WTC11 (cell line): ENCODE results near the gene GRK2.
A peak's percentile ranks its signal among the peaks of the same experiment; 100 is the strongest.

ENCODE experiments used
- CBFB ChIP-seq: sonication (generic); formaldehyde crosslinking; IDR thresholded peaks from 2 replicates; pipeline ENCODE4 v1.8.1; 2022; ENCODE audit warnings: mild to moderate bottlenecking, low read depth, missing genetic modification reagents
- CDX4 ChIP-seq: fragments of 250-450 bp; sonication (Bioruptor Pico); IDR thresholded peaks from 2 replicates; pipeline ENCODE4 v1.9.0; 2021; ENCODE audit warnings: moderate library complexity, mild to moderate bottlenecking, inconsistent platforms, borderline replicate concordance
- CREM ChIP-seq: sonication (generic); formaldehyde crosslinking; IDR thresholded peaks from 2 replicates; pipeline ENCODE4 v1.8.1; 2022; ENCODE audit warnings: mild to moderate bottlenecking, missing genetic modification reagents, moderate library complexity
- CTCF ChIP-seq: fragments of 200-600 bp; IDR thresholded peaks from 2 replicates; pipeline ENCODE4 v1.8.0; 2022; ENCODE audit warnings: antibody characterized with exemption
- FOXP1 ChIP-seq: sonication (generic); formaldehyde crosslinking; IDR thresholded peaks from 2 replicates; pipeline ENCODE4 v1.8.0; 2022; ENCODE audit warnings: missing genetic modification reagents, mild to moderate bottlenecking, moderate library complexity, borderline replicate concordance
- IRF2 ChIP-seq: sonication (generic); formaldehyde crosslinking; IDR thresholded peaks from 2 replicates; pipeline ENCODE4 v1.8.0; 2022; ENCODE audit warnings: low read depth, missing genetic modification reagents, borderline replicate concordance
- TF ChIP-seq, protein P1 (sequence below): fragments of 250-450 bp; sonication (Bioruptor Pico); IDR thresholded peaks from 2 replicates; pipeline ENCODE4 v1.9.0; 2021; ENCODE audit warnings: mild to moderate bottlenecking
- TF ChIP-seq, protein P2 (sequence below): sonication (generic); formaldehyde crosslinking; IDR thresholded peaks from 2 replicates; pipeline ENCODE4 v1.8.0; 2022; ENCODE audit warnings: missing genetic modification reagents

DNA sequence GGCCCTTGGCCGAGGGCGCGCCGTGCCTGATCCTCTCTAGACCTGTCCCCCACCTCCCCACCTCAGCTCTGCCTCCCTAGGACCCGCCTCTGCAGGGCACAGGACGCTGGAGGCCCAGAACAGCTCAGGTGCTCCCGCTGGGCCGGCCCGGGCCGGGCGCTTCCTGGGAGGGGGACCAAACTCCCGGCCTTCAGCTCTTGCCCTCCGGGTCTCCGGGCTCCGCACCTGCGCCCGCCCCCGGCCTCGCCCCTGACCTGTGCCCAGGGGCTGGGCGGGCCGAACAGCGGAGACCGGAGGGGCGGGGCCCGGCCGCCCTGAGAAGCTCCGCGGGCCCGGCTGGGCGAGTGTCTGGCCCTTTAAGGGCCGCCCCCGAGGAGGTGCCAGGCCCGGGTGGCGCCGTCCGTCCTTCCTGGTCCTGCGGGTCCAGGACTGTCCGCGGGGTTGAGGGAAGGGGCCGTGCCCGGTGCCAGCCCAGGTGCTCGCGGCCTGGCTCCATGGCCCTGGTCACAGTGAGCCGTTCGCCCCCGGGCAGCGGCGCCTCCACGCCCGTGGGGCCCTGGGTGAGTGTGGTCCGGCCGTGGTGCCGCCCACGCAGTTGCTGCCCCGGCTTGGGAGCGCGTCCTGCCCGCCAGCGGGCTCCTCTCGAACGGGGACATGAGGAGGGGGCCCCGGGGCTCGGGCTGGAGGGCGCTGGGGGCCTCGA is 37.0 kb downstream of the GRK2 start, which contains the start of gene SSH3:
- no peak for TF ChIP-seq CTCF
- 0 out of 2 replicates have a peak, but pooled peaks have one; percentile 15 for TF ChIP-seq CREM (CRISPR knock-in tag)
- TF ChIP-seq CDX4 (CRISPR knock-in tag): no peak
- no peak for TF ChIP-seq IRF2 (CRISPR knock-in tag)
- TF ChIP-seq, protein P1, sequence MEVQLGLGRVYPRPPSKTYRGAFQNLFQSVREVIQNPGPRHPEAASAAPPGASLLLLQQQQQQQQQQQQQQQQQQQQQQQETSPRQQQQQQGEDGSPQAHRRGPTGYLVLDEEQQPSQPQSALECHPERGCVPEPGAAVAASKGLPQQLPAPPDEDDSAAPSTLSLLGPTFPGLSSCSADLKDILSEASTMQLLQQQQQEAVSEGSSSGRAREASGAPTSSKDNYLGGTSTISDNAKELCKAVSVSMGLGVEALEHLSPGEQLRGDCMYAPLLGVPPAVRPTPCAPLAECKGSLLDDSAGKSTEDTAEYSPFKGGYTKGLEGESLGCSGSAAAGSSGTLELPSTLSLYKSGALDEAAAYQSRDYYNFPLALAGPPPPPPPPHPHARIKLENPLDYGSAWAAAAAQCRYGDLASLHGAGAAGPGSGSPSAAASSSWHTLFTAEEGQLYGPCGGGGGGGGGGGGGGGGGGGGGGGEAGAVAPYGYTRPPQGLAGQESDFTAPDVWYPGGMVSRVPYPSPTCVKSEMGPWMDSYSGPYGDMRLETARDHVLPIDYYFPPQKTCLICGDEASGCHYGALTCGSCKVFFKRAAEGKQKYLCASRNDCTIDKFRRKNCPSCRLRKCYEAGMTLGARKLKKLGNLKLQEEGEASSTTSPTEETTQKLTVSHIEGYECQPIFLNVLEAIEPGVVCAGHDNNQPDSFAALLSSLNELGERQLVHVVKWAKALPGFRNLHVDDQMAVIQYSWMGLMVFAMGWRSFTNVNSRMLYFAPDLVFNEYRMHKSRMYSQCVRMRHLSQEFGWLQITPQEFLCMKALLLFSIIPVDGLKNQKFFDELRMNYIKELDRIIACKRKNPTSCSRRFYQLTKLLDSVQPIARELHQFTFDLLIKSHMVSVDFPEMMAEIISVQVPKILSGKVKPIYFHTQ (CRISPR knock-in tag): no peak
- TF ChIP-seq CBFB (CRISPR knock-in tag): no peak
- no peak for TF ChIP-seq FOXP1 (CRISPR knock-in tag)
- TF ChIP-seq, protein P2, sequence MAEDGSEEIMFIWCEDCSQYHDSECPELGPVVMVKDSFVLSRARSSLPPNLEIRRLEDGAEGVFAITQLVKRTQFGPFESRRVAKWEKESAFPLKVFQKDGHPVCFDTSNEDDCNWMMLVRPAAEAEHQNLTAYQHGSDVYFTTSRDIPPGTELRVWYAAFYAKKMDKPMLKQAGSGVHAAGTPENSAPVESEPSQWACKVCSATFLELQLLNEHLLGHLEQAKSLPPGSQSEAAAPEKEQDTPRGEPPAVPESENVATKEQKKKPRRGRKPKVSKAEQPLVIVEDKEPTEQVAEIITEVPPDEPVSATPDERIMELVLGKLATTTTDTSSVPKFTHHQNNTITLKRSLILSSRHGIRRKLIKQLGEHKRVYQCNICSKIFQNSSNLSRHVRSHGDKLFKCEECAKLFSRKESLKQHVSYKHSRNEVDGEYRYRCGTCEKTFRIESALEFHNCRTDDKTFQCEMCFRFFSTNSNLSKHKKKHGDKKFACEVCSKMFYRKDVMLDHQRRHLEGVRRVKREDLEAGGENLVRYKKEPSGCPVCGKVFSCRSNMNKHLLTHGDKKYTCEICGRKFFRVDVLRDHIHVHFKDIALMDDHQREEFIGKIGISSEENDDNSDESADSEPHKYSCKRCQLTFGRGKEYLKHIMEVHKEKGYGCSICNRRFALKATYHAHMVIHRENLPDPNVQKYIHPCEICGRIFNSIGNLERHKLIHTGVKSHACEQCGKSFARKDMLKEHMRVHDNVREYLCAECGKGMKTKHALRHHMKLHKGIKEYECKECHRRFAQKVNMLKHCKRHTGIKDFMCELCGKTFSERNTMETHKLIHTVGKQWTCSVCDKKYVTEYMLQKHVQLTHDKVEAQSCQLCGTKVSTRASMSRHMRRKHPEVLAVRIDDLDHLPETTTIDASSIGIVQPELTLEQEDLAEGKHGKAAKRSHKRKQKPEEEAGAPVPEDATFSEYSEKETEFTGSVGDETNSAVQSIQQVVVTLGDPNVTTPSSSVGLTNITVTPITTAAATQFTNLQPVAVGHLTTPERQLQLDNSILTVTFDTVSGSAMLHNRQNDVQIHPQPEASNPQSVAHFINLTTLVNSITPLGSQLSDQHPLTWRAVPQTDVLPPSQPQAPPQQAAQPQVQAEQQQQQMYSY (CRISPR knock-in tag): no peak
